IMR-90 (cell line): ENCODE measurements around the gene ELFN2. TPM values are rescaled to one million over a fixed set of nuclear protein-coding genes. Genes with fewer than 3 reads are reported as not detected.

Experiments
- ATAC-seq: fragments of 200-7000 bp; cut with Tn5 transposase; 2 replicates; pipeline ENCODE4 v1.9.1; 2020; ENCODE audit warnings: low read depth, mild to moderate bottlenecking, moderate library complexity
- BruUV-seq: library from RNA; stranded (reverse); fragments of 400-500 nt; replicated peaks from 2 replicates; lab custom pipeline; 2021; lab: Mats Ljungman, UMichigan
- CTCF ChIA-PET: fragments of 300-600 bp; formaldehyde crosslinking; extraction: SDS; loops from one replicate; lab custom pipeline; 2021; ENCODE audit warnings: antibody characterized with exemption; lab: Yijun Ruan, JAX
- POLR2A ChIA-PET: fragments of 300-600 bp; sonication (Branson Sonifier 250); formaldehyde crosslinking; loops from one replicate; lab custom pipeline; 2022; ENCODE audit warnings: antibody characterized with exemption; ENCODE audit not compliant: unreplicated experiment; lab: Charles Lee
- DNase-seq: peaks from one replicate; pipeline ENCODE4 v3.0.0; 2013
- H2AFZ ChIP-seq: replicated peaks from 2 replicates; pipeline ENCODE3; 2013; ENCODE audit warnings: low read length, mild to moderate bottlenecking; ENCODE audit not compliant: poor library complexity
- H2AK5ac ChIP-seq: 2 replicates; pipeline ENCODE4 v1.6.1; 2013; ENCODE audit warnings: low read depth, low read length, inconsistent platforms
- H2AK9ac ChIP-seq: replicated peaks from 2 replicates; pipeline ENCODE3; 2013; ENCODE audit warnings: mild to moderate bottlenecking, low read depth, low read length, moderate library complexity; ENCODE audit not compliant: poor library complexity
- H2BK120ac ChIP-seq: 2 replicates; pipeline ENCODE4 v1.6.1; 2013; ENCODE audit warnings: low read depth, low read length, inconsistent platforms
- H2BK15ac ChIP-seq: 3 replicates; pipeline ENCODE4 v1.6.1; 2013; ENCODE audit warnings: low read depth, low read length, inconsistent platforms
- H2BK20ac ChIP-seq: 2 replicates; pipeline ENCODE4 v1.6.1; 2013; ENCODE audit warnings: low read depth, mild to moderate bottlenecking, inconsistent platforms, low read length, moderate library complexity
- H2BK5ac ChIP-seq: 2 replicates; pipeline ENCODE4 v1.6.1; 2013; ENCODE audit warnings: mild to moderate bottlenecking, low read depth, low read length, inconsistent platforms; ENCODE audit not compliant: poor library complexity, severe bottlenecking
- H3K14ac ChIP-seq: replicated peaks from 2 replicates; pipeline ENCODE4 v1.6.1; 2013; ENCODE audit warnings: low read depth, low read length, inconsistent platforms
- H3K18ac ChIP-seq: 2 replicates; pipeline ENCODE4 v1.6.1; 2013; ENCODE audit warnings: low read depth, low read length, control low read depth
- H3K23ac ChIP-seq: 2 replicates; pipeline ENCODE4 v1.6.1; 2013; ENCODE audit warnings: low read depth, low read length, inconsistent platforms
- H3K27ac ChIP-seq: 2 replicates; pipeline ENCODE4 v1.5.1; 2013; ENCODE audit warnings: mild to moderate bottlenecking, control low read depth, low read length; ENCODE audit not compliant: insufficient read depth
- H3K27me3 ChIP-seq: 2 replicates; pipeline ENCODE4 v1.6.1; 2013; ENCODE audit warnings: low read length; ENCODE audit not compliant: control insufficient read depth, insufficient read depth
- H3K36me3 ChIP-seq: 2 replicates; pipeline ENCODE4 v1.6.1; 2013; ENCODE audit warnings: low read length, mixed read lengths; ENCODE audit not compliant: control insufficient read depth, insufficient read depth
- H3K4ac ChIP-seq: 2 replicates; pipeline ENCODE4 v1.6.1; 2013; ENCODE audit warnings: low read depth, low read length, inconsistent platforms
- H3K4me1 ChIP-seq: 2 replicates; pipeline ENCODE4 v1.6.1; 2013; ENCODE audit warnings: low read length, mixed read lengths; ENCODE audit not compliant: control insufficient read depth, insufficient read depth
- H3K4me2 ChIP-seq: 2 replicates; pipeline ENCODE4 v1.6.1; 2013; ENCODE audit warnings: low read depth, mild to moderate bottlenecking, control low read depth, low read length, moderate library complexity
- H3K4me3 ChIP-seq: 2 replicates; pipeline ENCODE4 v1.5.1; 2013; ENCODE audit warnings: low read depth, mild to moderate bottlenecking, control low read depth, low read length, moderate library complexity; ENCODE audit not compliant: insufficient read depth
- H3K56ac ChIP-seq: 2 replicates; pipeline ENCODE4 v1.6.1; 2013; ENCODE audit warnings: low read length, inconsistent platforms; ENCODE audit not compliant: insufficient read depth; ENCODE audit errors: extremely low read depth
- H3K79me1 ChIP-seq, 2 experiments: 2 replicates each; pipeline ENCODE4 v1.6.1; 2013; ENCODE audit warnings: low read length in 2 of 2, inconsistent platforms in 1 of 2, low read depth in 1 of 2
- H3K9ac ChIP-seq: 2 replicates; pipeline ENCODE4 v1.6.1; 2013; ENCODE audit warnings: low read depth, low read length, control low read depth
- H3K9me1 ChIP-seq: 2 replicates; pipeline ENCODE4 v1.6.1; 2013; ENCODE audit warnings: low read length, inconsistent platforms; ENCODE audit not compliant: insufficient read depth
- H3K9me3 ChIP-seq: 2 replicates; pipeline ENCODE4 v1.6.1; 2013; ENCODE audit warnings: low read length; ENCODE audit not compliant: control insufficient read depth, insufficient read depth
- H4K20me1 ChIP-seq: 2 replicates; pipeline ENCODE4 v1.6.1; 2013; ENCODE audit warnings: low read length, inconsistent platforms; ENCODE audit not compliant: insufficient read depth
- H4K5ac ChIP-seq: 2 replicates; pipeline ENCODE4 v1.6.1; 2013; ENCODE audit warnings: mild to moderate bottlenecking, low read depth, low read length, control low read depth
- H4K8ac ChIP-seq, 2 experiments: 2 replicates each; pipeline ENCODE4 v1.6.1; 2013; ENCODE audit warnings: low read depth in 2 of 2, low read length in 2 of 2, control low read depth in 1 of 2, inconsistent platforms in 1 of 2
- H4K91ac ChIP-seq: 2 replicates; pipeline ENCODE4 v1.6.1; 2013; ENCODE audit warnings: low read depth, low read length, inconsistent platforms; ENCODE audit not compliant: insufficient read depth
- BHLHE40 ChIP-seq: fragments of 150-350 bp; IDR thresholded peaks from 2 replicates; pipeline ENCODE4 v1.6.1; 2016; ENCODE audit warnings: mild to moderate bottlenecking, low read depth, low read length
- CEBPB ChIP-seq: IDR thresholded peaks from 2 replicates; pipeline ENCODE4 v1.6.1; 2012; ENCODE audit warnings: low read depth, low read length, improper control_type of control experiment
- CHD1 ChIP-seq: IDR thresholded peaks from 2 replicates; pipeline ENCODE4 v1.6.1; 2012; ENCODE audit warnings: low read depth, low read length, improper control_type of control experiment
- CTCF ChIP-seq: conservative IDR thresholded peaks from 2 replicates; pipeline ENCODE4 v1.5.1; 2012; ENCODE audit warnings: mild to moderate bottlenecking, low read depth, low read length, improper control_type of control experiment
- ELK1 ChIP-seq: fragments of 150-350 bp; IDR thresholded peaks from 2 replicates; pipeline ENCODE4 v1.6.1; 2016; ENCODE audit warnings: low read depth, mild to moderate bottlenecking, low read length, moderate library complexity, borderline replicate concordance
- FOS ChIP-seq: fragments of 150-350 bp; IDR thresholded peaks from 2 replicates; pipeline ENCODE4 v1.6.1; 2016; ENCODE audit warnings: low read depth, low read length
- MAFK ChIP-seq: IDR thresholded peaks from 2 replicates; pipeline ENCODE4 v1.6.1; 2012; ENCODE audit warnings: low read depth, low read length, improper control_type of control experiment
- MAZ ChIP-seq: IDR thresholded peaks from 2 replicates; pipeline ENCODE4 v1.6.1; 2012; ENCODE audit warnings: low read depth, mild to moderate bottlenecking, low read length, improper control_type of control experiment, moderate library complexity, borderline replicate concordance
- MXI1 ChIP-seq: IDR thresholded peaks from 2 replicates; pipeline ENCODE4 v1.6.1; 2012; ENCODE audit warnings: low read depth, mild to moderate bottlenecking, low read length, moderate library complexity, borderline replicate concordance
- NFE2L2 ChIP-seq: fragments of 150-350 bp; IDR thresholded peaks from 2 replicates; pipeline ENCODE4 v1.6.1; 2016; ENCODE audit warnings: low read depth, mild to moderate bottlenecking, low read length
- POLR2A ChIP-seq: IDR thresholded peaks from 2 replicates; pipeline ENCODE4 v1.6.1; 2012; ENCODE audit warnings: mild to moderate bottlenecking, low read depth, low read length
- RAD21 ChIP-seq: IDR thresholded peaks from 2 replicates; pipeline ENCODE4 v1.6.1; 2012; ENCODE audit warnings: low read length, improper control_type of control experiment
- RCOR1 ChIP-seq: IDR thresholded peaks from 2 replicates; pipeline ENCODE4 v1.6.1; 2012; ENCODE audit warnings: mild to moderate bottlenecking, low read length, improper control_type of control experiment; ENCODE audit not compliant: insufficient replicate concordance
- RFX5 ChIP-seq: IDR thresholded peaks from 2 replicates; pipeline ENCODE4 v1.8.0; 2012; ENCODE audit warnings: low read depth, mild to moderate bottlenecking, low read length, moderate library complexity
- SMC3 ChIP-seq: fragments of 150-350 bp; IDR thresholded peaks from 2 replicates; pipeline ENCODE4 v1.6.1; 2016; ENCODE audit warnings: low read depth, mild to moderate bottlenecking, antibody characterized with exemption, low read length, moderate library complexity
- USF2 ChIP-seq: fragments of 150-350 bp; IDR thresholded peaks from 2 replicates; pipeline ENCODE4 v1.6.1; 2017; ENCODE audit warnings: mild to moderate bottlenecking, antibody characterized with exemption, low read length, low read depth
- WGBS, 2 experiments: methylation state at CpG; one replicate each; pipeline versions ENCODE4 v1.1.5 to v1.1.7; 2013; ENCODE audit warnings: missing lambda C conversion rate in 2 of 2; ENCODE audit not compliant: insufficient read length in 1 of 2; ENCODE audit errors: extremely low coverage in 2 of 2; 5-methylcytosine and 5-hydroxymethylcytosine counted together
- dilution Hi-C: fragments of 300-500 bp; cut with HindIII; formaldehyde crosslinking; loops from one replicate; pipeline ENCODE4 v1.14.3; 2018; ENCODE audit warnings: low sequenced_read_pairs; ENCODE audit not compliant: unreplicated experiment
- in situ Hi-C: fragments of 300-500 bp; cut with MboI; formaldehyde crosslinking; loops from 3 replicates; pipeline ENCODE4 v1.14.3; 2019; ENCODE audit warnings: low sequenced_read_pairs, inconsistent platforms, mixed read lengths
- intact Hi-C: fragments of 100-400 bp; cut with micrococcal nuclease; formaldehyde crosslinking; loops from 2 replicates; pipeline ENCODE4 v1.10.0; 2022
- polyA plus RNA-seq, 3 experiments: library from polyadenylated mRNA; depleted of rRNA; stranded (reverse); fragments of >200 nt; gene quantifications; 2 replicates each; pipeline ENCODE4 v1.2.3, GENCODE V29; 2012; ENCODE audit warnings: low replicate concordance in 1 of 3
- total RNA-seq: library from RNA; depleted of rRNA; stranded (reverse); fragments of >200 nt; gene quantifications from 2 replicates; pipeline ENCODE4 v1.2.3, GENCODE V29; 2012

ELFN2 gene
- total and polyA plus RNA-seq, 2 of the 4 experiments (the other 2 are of a cell fraction), result 0.72 to 5.0 TPM

GRCh38 chr22:37467391-37467955 is 40.2 kb upstream of the ELFN2 start:
- H3K4me2 ChIP-seq, result no peak overlapping the region
- H3K4me1 ChIP-seq, result no peaks in the 10 kb centered on the region
- no peaks in the 10 kb centered on the region for H3K36me3 ChIP-seq
- no peak overlapping the region for H3K56ac ChIP-seq
- H3K14ac ChIP-seq, result no peak overlapping the region
- ChIA-PET POLR2A (no interaction called here), CTCF (no interaction called here)
- no peak overlapping the region for H3K18ac ChIP-seq
- H4K5ac ChIP-seq, result no peak overlapping the region
- no peaks in the 10 kb centered on the region for H3K79me1 ChIP-seq
- H2BK120ac ChIP-seq, result no peak overlapping the region
- ATAC-seq (no peak), DNase-seq (no peak)
- BruUV-seq, result no TSS peak
- no peak overlapping the region for H2BK15ac ChIP-seq
- no peak overlapping the region for H2AFZ ChIP-seq
- no peak overlapping the region for H3K9ac ChIP-seq
- intact Hi-C loops, result no loop called here
- no peak overlapping the region for H3K23ac ChIP-seq
- no peak overlapping the region for H2AK9ac ChIP-seq
- no peaks in the 10 kb centered on the region; the same call in 1 of the 2 replicates for H4K20me1 ChIP-seq
- in situ Hi-C loops, result loop anchor here (10.0 kb wide), 1 partner anchor 293 kb away; no protein-coding TSS in a partner anchor
- no peak overlapping the region for H2BK5ac ChIP-seq
- no peak overlapping the region for H3K4me3 ChIP-seq
- no CpG with 5 or more reads among the region's 14 CpGs for WGBS, 2 experiments
- no peaks in the 10 kb centered on the region for H3K9me1 ChIP-seq
- no peak overlapping the region for H4K91ac ChIP-seq
- H2BK20ac ChIP-seq, result no peak overlapping the region
- no peak overlapping the region for H3K4ac ChIP-seq
- dilution Hi-C loops, result no loop called here
- H2AK5ac ChIP-seq, result no peak overlapping the region
- H3K9me3 ChIP-seq, result no peaks in the 10 kb centered on the region
- peaks cover 59% of the 10 kb centered on the region for H3K27me3 ChIP-seq
- H3K27ac ChIP-seq, result no peak overlapping the region
- H4K8ac ChIP-seq, result no peak overlapping the region
- TF ChIP-seq MAZ (no peak), CTCF (no peak), POLR2A (no peak), RFX5 (no peak), RAD21 (no peak), RCOR1 (no peak), MAFK (no peak), USF2 (no peak), NFE2L2 (no peak), MXI1 (no peak), SMC3 (no peak), ELK1 (no peak), FOS (no peak), CHD1 (no peak), CEBPB (no peak), BHLHE40 (no peak)
